ENCODE measurements around the gene MS4A7.
"Not testable (repeated sequence)": the region's sequence is repeated elsewhere in the genome, so short reads cannot be mapped to it uniquely, and the experiment has no call there.

The MS4A7 gene

GRCh38 chr11:60357771-60358170 is 20.6 kb upstream of the MS4A7 start:
- Mint-ChIP-seq H3K4me1 (peaks cover 4% of the 10 kb centered on the region), H3K4me3 (no peak overlapping the region), H3K36me3 (ENCODE audit: low read depth) (no peaks in the 10 kb centered on the region), H3K27ac (no peak overlapping the region), H3K27me3 (ENCODE audit: low read depth, poor library complexity) (no peaks in the 10 kb centered on the region), H3K9me3 (peaks cover 9% of the 10 kb centered on the region)
- TF ChIP-seq CTCF (IDR thresholded peaks at IDR 0.05), result no peak
- DNase-seq, result no peak

GRCh38 chr11:60360621-60361020 is 17.7 kb upstream of the MS4A7 start:
- Mint-ChIP-seq H3K27me3 (ENCODE audit: low read depth, poor library complexity) (peaks cover 7% of the 10 kb centered on the region), H3K4me3 (no peak overlapping the region), H3K9me3 (peaks cover 4% of the 10 kb centered on the region), H3K4me1 (peaks cover 17% of the 10 kb centered on the region), H3K27ac (no peak overlapping the region), H3K36me3 (ENCODE audit: low read depth) (no peaks in the 10 kb centered on the region)
- no peak for DNase-seq
- TF ChIP-seq CTCF (IDR thresholded peaks at IDR 0.05), result no peak

GRCh38 chr11:60362241-60362640 is 16.1 kb upstream of the MS4A7 start:
- Mint-ChIP-seq H3K4me1 (peaks cover 17% of the 10 kb centered on the region), H3K4me3 (no peak overlapping the region), H3K27ac (no peak overlapping the region), H3K27me3 (ENCODE audit: low read depth, poor library complexity) (peaks cover 7% of the 10 kb centered on the region), H3K36me3 (ENCODE audit: low read depth) (no peaks in the 10 kb centered on the region), H3K9me3 (peaks cover 4% of the 10 kb centered on the region)
- no peak for DNase-seq
- TF ChIP-seq CTCF (IDR thresholded peaks at IDR 0.05), result no peak

GRCh38 chr11:60363542-60364470 is 14.5 kb upstream of the MS4A7 start:
- DNase-seq, result peak; percentile 71
- H3K4me3 Mint-ChIP-seq, result peak overlapping the region; percentile 37
- peaks cover 17% of the 10 kb centered on the region for H3K4me1 Mint-ChIP-seq
- peak; percentile 73 for TF ChIP-seq CTCF (IDR thresholded peaks at IDR 0.05)
- H3K36me3 Mint-ChIP-seq (ENCODE audit: low read depth), result no peaks in the 10 kb centered on the region
- peaks cover 4% of the 10 kb centered on the region for H3K9me3 Mint-ChIP-seq
- H3K27ac Mint-ChIP-seq, result no peak overlapping the region
- peaks cover 7% of the 10 kb centered on the region for H3K27me3 Mint-ChIP-seq (ENCODE audit: low read depth, poor library complexity)

- peaks cover 17% of the 10 kb centered on the region for H3K4me1 Mint-ChIP-seq
- not testable (repeated sequence) for H3K9me3 Mint-ChIP-seq; DNase-seq; H3K27me3 Mint-ChIP-seq (ENCODE audit: low read depth, poor library complexity); H3K4me3 Mint-ChIP-seq; H3K36me3 Mint-ChIP-seq (ENCODE audit: low read depth); H3K27ac Mint-ChIP-seq
Measured at GRCh38 chr11:60366262-60366904, 11.9 kb upstream of the MS4A7 start.

GRCh38 chr11:60367009-60367408 is 11.3 kb upstream of the MS4A7 start:
- Mint-ChIP-seq H3K4me3 (no peak overlapping the region), H3K4me1 (peaks cover 17% of the 10 kb centered on the region), H3K27me3 (ENCODE audit: low read depth, poor library complexity) (peaks cover 7% of the 10 kb centered on the region), H3K27ac (no peak overlapping the region), H3K36me3 (ENCODE audit: low read depth) (no peaks in the 10 kb centered on the region), H3K9me3 (no peaks in the 10 kb centered on the region)
- DNase-seq, result no peak
- no peak for TF ChIP-seq CTCF (IDR thresholded peaks at IDR 0.05)
